ENCODE measurements around the gene CMTR1.
A peak's percentile ranks its signal among the peaks of the same experiment; 100 is the strongest.

CMTR1 gene

GRCh38 chr6:37483917-37484785 is 51.1 kb downstream of the CMTR1 start:
- Histone ChIP-seq H3K27me3 (ENCODE audit: control insufficient read depth, insufficient read depth, low read length, poor library complexity, severe bottlenecking) (no peaks in the 10 kb centered on the region), H3K36me3 (ENCODE audit: control insufficient read depth, insufficient read depth, low read length) (peaks cover 7% of the 10 kb centered on the region), H3K9me3 (ENCODE audit: control insufficient read depth, low read length) (no peaks in the 10 kb centered on the region), H3K4me3 (ENCODE audit: insufficient read depth, low read depth, low read length) (no peak overlapping the region), H3K4me1 (ENCODE audit: control insufficient read depth, insufficient read depth, low read length) (peaks cover 52% of the 10 kb centered on the region), H3K27ac (ENCODE audit: insufficient read depth, low read depth, low read length, poor library complexity, severe bottlenecking) (no peak overlapping the region)
- WGBS, 2 experiments = 42 to 46% methylated on average over 17 to 19 of the region's 20 CpGs

GRCh38 chr6:37484786-37485170 is 51.8 kb downstream of the CMTR1 start:
- 82 to 83% methylated on average over 7 of the region's 7 CpGs for WGBS, 2 experiments
- no peaks in the 10 kb centered on the region for H3K27me3 ChIP-seq (ENCODE audit: control insufficient read depth, insufficient read depth, low read length, poor library complexity, severe bottlenecking)
- H3K9me3 ChIP-seq (ENCODE audit: control insufficient read depth, low read length) = no peaks in the 10 kb centered on the region
- peaks cover 3% of the 10 kb centered on the region for H3K36me3 ChIP-seq (ENCODE audit: control insufficient read depth, insufficient read depth, low read length)
- peaks cover 52% of the 10 kb centered on the region for H3K4me1 ChIP-seq (ENCODE audit: control insufficient read depth, insufficient read depth, low read length)
- H3K27ac ChIP-seq (ENCODE audit: insufficient read depth, low read depth, low read length, poor library complexity, severe bottlenecking) = no peak overlapping the region
- H3K4me3 ChIP-seq (ENCODE audit: insufficient read depth, low read depth, low read length) = no peak overlapping the region

GRCh38 chr6:37485291-37485702 is 52.3 kb downstream of the CMTR1 start:
- 76% methylated on average over 8 to 10 of the region's 10 CpGs for WGBS, 2 experiments
- no peaks in the 10 kb centered on the region for H3K9me3 ChIP-seq (ENCODE audit: control insufficient read depth, low read length)
- no peak overlapping the region for H3K4me3 ChIP-seq (ENCODE audit: insufficient read depth, low read depth, low read length)
- no peaks in the 10 kb centered on the region for H3K36me3 ChIP-seq (ENCODE audit: control insufficient read depth, insufficient read depth, low read length)
- H3K27me3 ChIP-seq (ENCODE audit: control insufficient read depth, insufficient read depth, low read length, poor library complexity, severe bottlenecking) = no peaks in the 10 kb centered on the region
- H3K27ac ChIP-seq (ENCODE audit: insufficient read depth, low read depth, low read length, poor library complexity, severe bottlenecking) = no peak overlapping the region
- H3K4me1 ChIP-seq (ENCODE audit: control insufficient read depth, insufficient read depth, low read length) = peaks cover 52% of the 10 kb centered on the region

- H3K27me3 ChIP-seq (ENCODE audit: control insufficient read depth, insufficient read depth, low read length, poor library complexity, severe bottlenecking) = no peaks in the 10 kb centered on the region
- no peak overlapping the region for H3K4me3 ChIP-seq (ENCODE audit: insufficient read depth, low read depth, low read length)
- H3K9me3 ChIP-seq (ENCODE audit: control insufficient read depth, low read length) = no peaks in the 10 kb centered on the region
- H3K27ac ChIP-seq (ENCODE audit: insufficient read depth, low read depth, low read length, poor library complexity, severe bottlenecking) = no peak overlapping the region
- no peaks in the 10 kb centered on the region for H3K36me3 ChIP-seq (ENCODE audit: control insufficient read depth, insufficient read depth, low read length)
- WGBS, 2 experiments = 89 to 92% methylated on average over 8 of the region's 8 CpGs
- H3K4me1 ChIP-seq (ENCODE audit: control insufficient read depth, insufficient read depth, low read length) = peaks cover 52% of the 10 kb centered on the region
Observed at GRCh38 chr6:37486121-37486839, 53.3 kb downstream of the CMTR1 start.

GRCh38 chr6:37487591-37488380 is 54.8 kb downstream of the CMTR1 start:
- Histone ChIP-seq H3K9me3 (ENCODE audit: control insufficient read depth, low read length) (no peaks in the 10 kb centered on the region), H3K36me3 (ENCODE audit: control insufficient read depth, insufficient read depth, low read length) (no peaks in the 10 kb centered on the region), H3K4me1 (ENCODE audit: control insufficient read depth, insufficient read depth, low read length) (peaks cover 51% of the 10 kb centered on the region), H3K27ac (ENCODE audit: insufficient read depth, low read depth, low read length, poor library complexity, severe bottlenecking) (peak overlapping the region; percentile 36), H3K27me3 (ENCODE audit: control insufficient read depth, insufficient read depth, low read length, poor library complexity, severe bottlenecking) (no peaks in the 10 kb centered on the region), H3K4me3 (ENCODE audit: insufficient read depth, low read depth, low read length) (no peak overlapping the region)
- 81 to 86% methylated on average over 9 of the region's 9 CpGs for WGBS, 2 experiments

GRCh38 chr6:37488476-37488875 is 55.5 kb downstream of the CMTR1 start:
- Histone ChIP-seq H3K9me3 (ENCODE audit: control insufficient read depth, low read length) (no peaks in the 10 kb centered on the region), H3K36me3 (ENCODE audit: control insufficient read depth, insufficient read depth, low read length) (no peaks in the 10 kb centered on the region), H3K27me3 (ENCODE audit: control insufficient read depth, insufficient read depth, low read length, poor library complexity, severe bottlenecking) (no peaks in the 10 kb centered on the region), H3K4me1 (ENCODE audit: control insufficient read depth, insufficient read depth, low read length) (peaks cover 57% of the 10 kb centered on the region), H3K4me3 (ENCODE audit: insufficient read depth, low read depth, low read length) (no peak overlapping the region), H3K27ac (ENCODE audit: insufficient read depth, low read depth, low read length, poor library complexity, severe bottlenecking) (no peak overlapping the region)
- 84 to 100% methylated on average over 1 of the region's 1 CpG for WGBS, 2 experiments

GRCh38 chr6:37489697-37490336 is 56.8 kb downstream of the CMTR1 start:
- H3K27me3 ChIP-seq (ENCODE audit: control insufficient read depth, insufficient read depth, low read length, poor library complexity, severe bottlenecking) = no peaks in the 10 kb centered on the region
- H3K9me3 ChIP-seq (ENCODE audit: control insufficient read depth, low read length) = no peaks in the 10 kb centered on the region
- 81 to 84% methylated on average over 10 of the region's 10 CpGs for WGBS, 2 experiments
- peaks cover 54% of the 10 kb centered on the region for H3K4me1 ChIP-seq (ENCODE audit: control insufficient read depth, insufficient read depth, low read length)
- no peak overlapping the region for H3K27ac ChIP-seq (ENCODE audit: insufficient read depth, low read depth, low read length, poor library complexity, severe bottlenecking)
- no peaks in the 10 kb centered on the region for H3K36me3 ChIP-seq (ENCODE audit: control insufficient read depth, insufficient read depth, low read length)
- H3K4me3 ChIP-seq (ENCODE audit: insufficient read depth, low read depth, low read length) = no peak overlapping the region

- 87 to 88% methylated on average over 9 of the region's 9 CpGs for WGBS, 2 experiments
- Histone ChIP-seq H3K4me3 (ENCODE audit: insufficient read depth, low read depth, low read length) (no peak overlapping the region), H3K27me3 (ENCODE audit: control insufficient read depth, insufficient read depth, low read length, poor library complexity, severe bottlenecking) (no peaks in the 10 kb centered on the region), H3K9me3 (ENCODE audit: control insufficient read depth, low read length) (no peaks in the 10 kb centered on the region), H3K36me3 (ENCODE audit: control insufficient read depth, insufficient read depth, low read length) (no peaks in the 10 kb centered on the region), H3K4me1 (ENCODE audit: control insufficient read depth, insufficient read depth, low read length) (peaks cover 46% of the 10 kb centered on the region), H3K27ac (ENCODE audit: insufficient read depth, low read depth, low read length, poor library complexity, severe bottlenecking) (no peak overlapping the region)
Observed at GRCh38 chr6:37490536-37491170, 57.6 kb downstream of the CMTR1 start.

- 71 to 74% methylated on average over 12 of the region's 12 CpGs for WGBS, 2 experiments
- no peaks in the 10 kb centered on the region for H3K27me3 ChIP-seq (ENCODE audit: control insufficient read depth, insufficient read depth, low read length, poor library complexity, severe bottlenecking)
- H3K36me3 ChIP-seq (ENCODE audit: control insufficient read depth, insufficient read depth, low read length) = no peaks in the 10 kb centered on the region
- no peak overlapping the region for H3K4me3 ChIP-seq (ENCODE audit: insufficient read depth, low read depth, low read length)
- no peaks in the 10 kb centered on the region for H3K9me3 ChIP-seq (ENCODE audit: control insufficient read depth, low read length)
- no peak overlapping the region for H3K27ac ChIP-seq (ENCODE audit: insufficient read depth, low read depth, low read length, poor library complexity, severe bottlenecking)
- peaks cover 46% of the 10 kb centered on the region for H3K4me1 ChIP-seq (ENCODE audit: control insufficient read depth, insufficient read depth, low read length)
Observed at GRCh38 chr6:37491171-37491829, 58.3 kb downstream of the CMTR1 start.
